Measurements from ENCODE around the gene HSF5. TPM values are rescaled to one million over a fixed set of nuclear protein-coding genes. Genes with fewer than 3 reads are reported as not detected.

HSF5 gene
- total RNA-seq, 1 donor from 2014 or later = not detected

DNA sequence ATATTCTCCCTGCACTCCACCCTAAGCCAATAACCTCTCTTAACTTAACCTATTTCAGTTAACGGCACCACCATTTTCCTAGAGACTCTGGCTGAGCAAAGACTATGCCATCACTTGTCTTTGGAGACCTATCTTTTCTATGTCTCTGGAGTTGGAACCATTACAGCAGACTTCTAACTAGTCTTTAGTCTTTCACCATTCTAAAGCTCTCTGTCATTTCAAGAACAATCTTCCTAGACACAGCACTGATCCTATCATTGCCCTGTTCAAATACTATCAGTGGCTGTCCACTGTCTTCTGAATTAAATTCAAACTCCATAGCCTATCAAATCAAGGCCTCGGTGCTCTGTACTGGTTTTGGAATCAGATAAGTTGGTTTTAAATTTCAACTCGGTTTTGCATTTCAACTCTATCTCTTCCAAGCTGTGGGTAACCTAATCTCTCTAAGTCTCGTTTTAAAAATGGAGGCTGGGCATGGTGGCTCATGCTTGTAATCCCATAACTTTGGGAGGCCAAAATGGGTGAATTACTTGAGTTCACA is 102.8 kb downstream of the HSF5 start:
- TF ChIP-seq, protein P1, sequence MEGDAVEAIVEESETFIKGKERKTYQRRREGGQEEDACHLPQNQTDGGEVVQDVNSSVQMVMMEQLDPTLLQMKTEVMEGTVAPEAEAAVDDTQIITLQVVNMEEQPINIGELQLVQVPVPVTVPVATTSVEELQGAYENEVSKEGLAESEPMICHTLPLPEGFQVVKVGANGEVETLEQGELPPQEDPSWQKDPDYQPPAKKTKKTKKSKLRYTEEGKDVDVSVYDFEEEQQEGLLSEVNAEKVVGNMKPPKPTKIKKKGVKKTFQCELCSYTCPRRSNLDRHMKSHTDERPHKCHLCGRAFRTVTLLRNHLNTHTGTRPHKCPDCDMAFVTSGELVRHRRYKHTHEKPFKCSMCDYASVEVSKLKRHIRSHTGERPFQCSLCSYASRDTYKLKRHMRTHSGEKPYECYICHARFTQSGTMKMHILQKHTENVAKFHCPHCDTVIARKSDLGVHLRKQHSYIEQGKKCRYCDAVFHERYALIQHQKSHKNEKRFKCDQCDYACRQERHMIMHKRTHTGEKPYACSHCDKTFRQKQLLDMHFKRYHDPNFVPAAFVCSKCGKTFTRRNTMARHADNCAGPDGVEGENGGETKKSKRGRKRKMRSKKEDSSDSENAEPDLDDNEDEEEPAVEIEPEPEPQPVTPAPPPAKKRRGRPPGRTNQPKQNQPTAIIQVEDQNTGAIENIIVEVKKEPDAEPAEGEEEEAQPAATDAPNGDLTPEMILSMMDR (IDR thresholded peaks at IDR 0.05; ENCODE audit: insufficient read depth, low read length, severe bottlenecking) = no peak
- no peak for FAIRE-seq
- no peak for DNase-seq (ENCODE audit: low read depth)
- no peaks in the 10 kb centered on the region for H3K36me3 ChIP-seq (ENCODE audit: control insufficient read depth, insufficient read depth, low read length)
- H3K27me3 ChIP-seq (ENCODE audit: control insufficient read depth, insufficient read depth, low read length) = no peaks in the 10 kb centered on the region
- H3K4me3 ChIP-seq (ENCODE audit: low read depth, low read length) = no peak overlapping the region

DNA sequence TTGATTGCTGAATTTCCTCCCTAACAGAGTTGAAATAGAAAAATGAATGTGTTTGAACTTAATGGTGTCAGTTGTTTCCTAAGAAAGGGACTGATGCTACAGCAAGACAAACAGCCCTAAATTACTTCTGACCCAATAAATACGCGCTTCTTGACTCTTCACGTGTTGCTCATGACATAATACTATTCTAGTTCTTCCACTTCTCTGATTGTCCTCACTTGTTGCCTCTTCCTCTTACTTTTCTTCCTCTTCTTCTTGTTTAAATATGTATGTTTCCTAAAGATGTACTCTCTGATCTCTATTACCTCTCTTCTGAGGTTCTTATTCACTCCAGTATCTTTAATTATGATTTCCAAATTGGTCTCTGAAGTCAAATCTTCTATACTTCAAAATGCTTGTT is 103.3 kb downstream of the HSF5 start:
- DNase-seq (ENCODE audit: low read depth) (no peak), FAIRE-seq (no peak)
- TF ChIP-seq, protein P1 (IDR thresholded peaks at IDR 0.05; ENCODE audit: insufficient read depth, low read length, severe bottlenecking) = no peak

DNA sequence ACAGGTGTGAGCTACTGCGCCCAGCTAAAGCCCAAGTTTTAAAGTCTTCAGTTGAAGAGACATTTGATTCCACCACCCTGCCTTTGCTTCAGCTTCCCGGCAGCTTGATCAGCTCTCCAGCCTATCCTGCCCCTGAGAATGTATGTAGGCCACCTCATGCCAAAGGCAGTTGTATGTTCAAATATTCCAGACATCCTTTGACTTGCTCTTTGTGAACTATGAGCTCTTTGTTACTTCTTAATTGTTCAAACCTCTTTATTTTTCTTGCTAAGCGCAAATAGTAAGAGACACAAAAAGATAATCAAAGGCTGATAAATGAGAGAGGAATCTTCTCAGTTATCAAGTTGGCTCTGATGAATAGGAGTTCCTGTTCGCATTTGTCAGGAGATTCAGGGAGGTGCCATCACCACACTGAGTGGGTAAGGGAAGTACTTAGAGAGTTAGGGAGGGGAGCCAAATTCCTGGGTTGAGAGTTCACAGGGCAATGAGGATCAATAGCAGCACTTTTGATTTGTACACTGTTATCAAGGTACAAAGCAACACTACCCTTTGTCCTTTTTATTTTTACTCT is 104.2 kb downstream of the HSF5 start:
- TF ChIP-seq, protein P1 (IDR thresholded peaks at IDR 0.05; ENCODE audit: insufficient read depth, low read length, severe bottlenecking) = no peak
- FAIRE-seq (no peak), DNase-seq (ENCODE audit: low read depth) (no peak)
- Histone ChIP-seq H3K36me3 (ENCODE audit: control insufficient read depth, insufficient read depth, low read length) (no peaks in the 10 kb centered on the region), H3K27me3 (ENCODE audit: control insufficient read depth, insufficient read depth, low read length) (no peaks in the 10 kb centered on the region), H3K4me3 (ENCODE audit: low read depth, low read length) (no peak overlapping the region)

More for the DNA sequence above, 103.3 kb downstream of the HSF5 start:
- Histone ChIP-seq H3K4me3 (ENCODE audit: low read depth, low read length) (no peak overlapping the region), H3K27me3 (ENCODE audit: control insufficient read depth, insufficient read depth, low read length) (no peaks in the 10 kb centered on the region), H3K36me3 (ENCODE audit: control insufficient read depth, insufficient read depth, low read length) (no peaks in the 10 kb centered on the region)

DNA sequence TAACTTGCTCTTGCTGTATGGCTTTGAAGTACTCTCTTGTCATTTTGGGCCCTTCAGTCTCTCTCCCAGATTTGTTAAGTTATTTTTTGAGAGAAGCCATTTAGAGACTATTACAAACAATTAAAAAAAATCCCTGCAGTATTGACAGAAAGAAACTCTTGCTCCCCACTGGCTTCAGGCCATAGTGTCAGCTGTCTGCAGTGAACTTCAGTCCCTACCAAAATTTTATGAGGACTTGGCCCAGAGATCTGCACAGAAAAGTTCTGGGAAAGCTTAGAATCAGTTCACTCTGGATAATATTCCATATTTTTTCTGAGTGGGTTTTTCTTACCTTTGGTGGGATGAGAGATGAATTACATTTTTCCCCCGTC is 105.4 kb downstream of the HSF5 start:
- FAIRE-seq = no peak
- H3K27me3 ChIP-seq (ENCODE audit: control insufficient read depth, insufficient read depth, low read length) = no peaks in the 10 kb centered on the region
- H3K36me3 ChIP-seq (ENCODE audit: control insufficient read depth, insufficient read depth, low read length) = no peaks in the 10 kb centered on the region
- TF ChIP-seq, protein P1 (IDR thresholded peaks at IDR 0.05; ENCODE audit: insufficient read depth, low read length, severe bottlenecking) = no peak
- DNase-seq (ENCODE audit: low read depth) = no peak
- no peak overlapping the region for H3K4me3 ChIP-seq (ENCODE audit: low read depth, low read length)

DNA sequence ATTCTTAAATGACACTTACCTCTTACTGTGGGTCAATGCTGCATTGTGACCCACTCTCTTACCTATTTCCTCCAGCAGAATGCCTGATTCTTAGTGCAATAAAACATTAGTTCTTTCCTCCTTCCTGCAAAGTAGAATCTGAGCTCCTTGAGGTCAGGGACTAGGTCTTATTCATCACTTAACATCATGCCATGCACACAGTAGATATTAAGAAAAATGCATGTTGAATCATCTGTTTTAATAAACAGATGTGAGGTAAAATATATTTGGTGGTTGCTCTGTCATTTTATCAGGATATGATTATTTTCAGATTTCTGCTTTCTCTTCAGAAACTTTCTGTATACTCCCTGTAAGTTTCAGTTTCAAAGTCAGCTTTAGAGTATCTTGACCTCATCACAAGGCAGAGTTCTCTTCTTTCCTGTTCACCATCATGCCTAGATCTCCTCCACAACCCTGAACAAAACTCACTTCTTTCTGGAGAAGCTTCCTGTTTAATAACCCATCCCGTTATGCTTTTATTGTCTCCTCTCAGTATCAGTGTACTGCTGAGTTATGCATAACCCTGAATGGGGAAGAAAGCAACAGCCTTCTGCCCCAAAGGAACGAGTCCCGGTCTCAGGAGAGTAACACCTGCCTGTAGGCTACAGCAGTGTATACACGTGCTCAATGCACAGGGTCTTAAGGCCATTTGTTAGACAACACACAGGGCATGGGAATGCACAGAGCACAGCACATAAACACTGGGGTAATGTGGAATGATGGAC is 105.9 kb downstream of the HSF5 start:
- no peaks in the 10 kb centered on the region for H3K36me3 ChIP-seq (ENCODE audit: control insufficient read depth, insufficient read depth, low read length)
- DNase-seq (ENCODE audit: low read depth) (no peak), FAIRE-seq (no peak)
- no peaks in the 10 kb centered on the region for H3K27me3 ChIP-seq (ENCODE audit: control insufficient read depth, insufficient read depth, low read length)
- H3K4me3 ChIP-seq (ENCODE audit: low read depth, low read length) = no peak overlapping the region
- TF ChIP-seq, protein P1 (IDR thresholded peaks at IDR 0.05; ENCODE audit: insufficient read depth, low read length, severe bottlenecking) = no peak
